ENCODE results near the gene CELF2.

GRCh38 chr10:11331046-11331577 lies 313.4 kb downstream of the CELF2 start:
- no peak for TF ChIP-seq CTCF (conservative IDR thresholded peaks at IDR 0.05; ENCODE audit: low read depth, low read length)
- TF ChIP-seq EZH2 (IDR thresholded peaks at IDR 0.05; ENCODE audit: borderline replicate concordance, low read depth, low read length, poor library complexity, severe bottlenecking), result no peak
